ENCODE measurements around the gene ENTR1. TPM values are rescaled to one million over a fixed set of nuclear protein-coding genes. Genes with fewer than 3 reads are reported as not detected.
"Not testable (repeated sequence)": the region's sequence is repeated elsewhere in the genome, so short reads cannot be mapped to it uniquely, and the experiment has no call there.

The ENTR1 gene
- total and polyA plus RNA-seq, 2 donors: 26.7 to 60.3 TPM

GRCh38 chr9:136425367-136425766, 15.0 kb upstream of the ENTR1 start:
- not testable (repeated sequence) for H3K9me3 ChIP-seq (ENCODE audit: control insufficient read depth in 2 of 2, insufficient read depth in 1 of 2, low read length in 1 of 2); H3K4me3 ChIP-seq (ENCODE audit: low read length in 2 of 2); DNase-seq (ENCODE audit: low read depth in 6 of 9, low spot score in 9 of 9); H3K4me1 ChIP-seq (ENCODE audit: control insufficient read depth in 2 of 2, insufficient read depth in 2 of 2, low read length in 2 of 2); H3K27me3 ChIP-seq (ENCODE audit: control insufficient read depth in 2 of 2, insufficient read depth in 1 of 2, low read length in 1 of 2); H3K27ac ChIP-seq (ENCODE audit: low read depth in 1 of 2, low read length in 1 of 2)
- H3K36me3 ChIP-seq (ENCODE audit: control insufficient read depth in 2 of 2, insufficient read depth in 2 of 2, low read length in 1 of 2): peaks cover 58 to 64% of the 10 kb centered on the region in 2 donors
- WGBS: 96% methylated on average over 7 of the region's 7 CpGs

DNA sequence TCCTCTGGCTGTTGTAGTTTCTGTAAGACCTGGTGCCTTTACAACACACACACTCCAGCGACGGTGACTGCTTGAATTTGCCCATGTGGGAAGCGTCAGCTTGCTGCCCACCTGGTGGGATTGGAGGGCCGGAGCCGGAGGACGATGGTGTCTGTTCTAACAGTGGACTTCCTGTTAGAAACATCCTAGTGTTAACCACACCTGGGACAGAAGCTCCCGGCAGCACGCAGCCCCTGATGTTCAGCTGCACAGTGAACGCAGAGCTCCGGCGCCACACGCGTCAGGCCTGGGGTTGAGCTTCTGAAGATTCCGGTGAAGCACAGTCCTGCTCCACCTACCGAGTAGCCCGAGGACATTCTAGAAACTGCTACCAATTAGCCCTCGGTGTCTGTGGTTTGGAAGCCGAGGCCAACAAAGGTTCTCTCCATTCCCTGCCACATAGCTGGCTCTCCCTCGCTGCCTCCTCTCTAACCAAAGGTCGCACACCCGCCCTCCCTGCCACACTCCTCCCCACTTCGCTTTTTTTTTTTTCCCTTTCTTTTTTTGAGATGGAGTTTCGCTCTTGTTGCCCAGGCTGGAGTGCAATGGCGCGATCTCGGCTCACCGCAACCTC, 14.4 kb upstream of the ENTR1 start:
- no peak overlapping the region for H3K4me3 ChIP-seq (ENCODE audit: low read length in 2 of 2)
- H3K4me1 ChIP-seq (ENCODE audit: control insufficient read depth in 2 of 2, insufficient read depth in 2 of 2, low read length in 2 of 2): no peaks in the 10 kb centered on the region
- H3K27me3 ChIP-seq (ENCODE audit: control insufficient read depth in 2 of 2, insufficient read depth in 1 of 2, low read length in 1 of 2): no peaks in the 10 kb centered on the region
- H3K36me3 ChIP-seq (ENCODE audit: control insufficient read depth in 2 of 2, insufficient read depth in 2 of 2, low read length in 1 of 2): peaks cover 58 to 59% of the 10 kb centered on the region in 2 donors
- no peak for DNase-seq (ENCODE audit: low read depth in 6 of 9, low spot score in 9 of 9)
- WGBS: 97% methylated on average over 27 of the region's 27 CpGs
- H3K9me3 ChIP-seq (ENCODE audit: control insufficient read depth in 2 of 2, insufficient read depth in 1 of 2, low read length in 1 of 2): no peaks in the 10 kb centered on the region
- H3K27ac ChIP-seq (ENCODE audit: low read depth in 1 of 2, low read length in 1 of 2): no peak overlapping the region

- Histone ChIP-seq H3K27ac (ENCODE audit: low read depth in 1 of 2, low read length in 1 of 2) (no peak overlapping the region), H3K4me3 (ENCODE audit: low read length in 2 of 2) (no peak overlapping the region), H3K4me1 (ENCODE audit: control insufficient read depth in 2 of 2, insufficient read depth in 2 of 2, low read length in 2 of 2) (no peaks in the 10 kb centered on the region), H3K36me3 (ENCODE audit: control insufficient read depth in 2 of 2, insufficient read depth in 2 of 2, low read length in 1 of 2) (peaks cover 58 to 59% of the 10 kb centered on the region in 2 donors), H3K27me3 (ENCODE audit: control insufficient read depth in 2 of 2, insufficient read depth in 1 of 2, low read length in 1 of 2) (no peaks in the 10 kb centered on the region), H3K9me3 (ENCODE audit: control insufficient read depth in 2 of 2, insufficient read depth in 1 of 2, low read length in 1 of 2) (no peaks in the 10 kb centered on the region)
- no peak for DNase-seq (ENCODE audit: low read depth in 6 of 9, low spot score in 9 of 9)
- WGBS: 98% methylated on average over 43 of the region's 43 CpGs
Measured at GRCh38 chr9:136423432-136424146, 13.2 kb upstream of the ENTR1 start.

DNA sequence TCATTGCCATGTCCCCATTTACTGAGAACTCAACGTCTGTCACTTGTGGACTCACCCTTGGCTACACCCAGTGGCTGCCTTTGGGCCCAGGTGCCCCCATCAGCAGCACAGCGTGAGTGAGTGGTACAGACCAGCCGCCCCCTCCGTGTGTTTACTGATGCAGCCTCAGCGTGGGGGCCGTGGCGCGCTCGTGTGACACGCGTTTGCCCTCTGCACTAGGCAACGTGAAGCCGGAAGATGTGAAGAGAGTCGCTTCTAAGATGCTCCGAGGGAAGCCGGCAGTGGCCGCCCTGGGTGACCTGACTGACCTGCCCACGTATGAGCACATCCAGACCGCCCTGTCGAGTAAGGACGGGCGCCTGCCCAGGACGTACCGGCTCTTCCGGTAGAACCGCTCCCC, 12.5 kb upstream of the ENTR1 start:
- 98% methylated on average over 26 of the region's 26 CpGs for WGBS
- peaks cover 65% of the 10 kb centered on the region in 2 donors for H3K36me3 ChIP-seq (ENCODE audit: control insufficient read depth in 2 of 2, insufficient read depth in 2 of 2, low read length in 1 of 2)
- DNase-seq (ENCODE audit: low read depth in 6 of 9, low spot score in 9 of 9): no peak
- H3K4me3 ChIP-seq (ENCODE audit: low read length in 2 of 2): no peak overlapping the region
- H3K9me3 ChIP-seq (ENCODE audit: control insufficient read depth in 2 of 2, insufficient read depth in 1 of 2, low read length in 1 of 2): no peaks in the 10 kb centered on the region
- no peaks in the 10 kb centered on the region for H3K4me1 ChIP-seq (ENCODE audit: control insufficient read depth in 2 of 2, insufficient read depth in 2 of 2, low read length in 2 of 2)
- H3K27me3 ChIP-seq (ENCODE audit: control insufficient read depth in 2 of 2, insufficient read depth in 1 of 2, low read length in 1 of 2): no peaks in the 10 kb centered on the region
- H3K27ac ChIP-seq (ENCODE audit: low read depth in 1 of 2, low read length in 1 of 2): no peak overlapping the region

DNA sequence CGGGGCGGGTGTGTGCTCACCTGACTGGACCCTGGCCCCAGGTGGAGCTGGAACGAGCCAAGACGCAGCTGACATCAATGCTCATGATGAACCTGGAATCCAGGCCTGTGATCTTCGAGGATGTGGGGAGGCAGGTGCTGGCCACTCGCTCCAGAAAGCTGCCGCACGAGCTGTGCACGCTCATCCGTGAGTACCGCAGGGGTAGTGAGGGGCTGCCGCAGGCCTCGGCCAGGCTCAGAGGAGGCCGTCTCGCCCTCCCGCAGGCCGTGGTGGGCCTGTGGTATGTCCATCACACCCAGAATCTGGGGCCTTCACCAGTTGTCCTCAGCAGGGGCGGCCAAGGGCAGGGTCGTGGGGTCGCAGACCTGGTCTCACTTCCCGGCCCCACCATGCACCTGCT, 11.4 kb upstream of the ENTR1 start:
- no peak overlapping the region for H3K4me3 ChIP-seq (ENCODE audit: low read length in 2 of 2)
- H3K9me3 ChIP-seq (ENCODE audit: control insufficient read depth in 2 of 2, insufficient read depth in 1 of 2, low read length in 1 of 2): no peaks in the 10 kb centered on the region
- 97% methylated on average over 21 of the region's 21 CpGs for WGBS
- no peaks in the 10 kb centered on the region for H3K27me3 ChIP-seq (ENCODE audit: control insufficient read depth in 2 of 2, insufficient read depth in 1 of 2, low read length in 1 of 2)
- H3K4me1 ChIP-seq (ENCODE audit: control insufficient read depth in 2 of 2, insufficient read depth in 2 of 2, low read length in 2 of 2): no peaks in the 10 kb centered on the region
- no peak overlapping the region for H3K27ac ChIP-seq (ENCODE audit: low read depth in 1 of 2, low read length in 1 of 2)
- H3K36me3 ChIP-seq (ENCODE audit: control insufficient read depth in 2 of 2, insufficient read depth in 2 of 2, low read length in 1 of 2): peaks cover 71 to 75% of the 10 kb centered on the region in 2 donors
- DNase-seq (ENCODE audit: low read depth in 6 of 9, low spot score in 9 of 9): no peak

DNA sequence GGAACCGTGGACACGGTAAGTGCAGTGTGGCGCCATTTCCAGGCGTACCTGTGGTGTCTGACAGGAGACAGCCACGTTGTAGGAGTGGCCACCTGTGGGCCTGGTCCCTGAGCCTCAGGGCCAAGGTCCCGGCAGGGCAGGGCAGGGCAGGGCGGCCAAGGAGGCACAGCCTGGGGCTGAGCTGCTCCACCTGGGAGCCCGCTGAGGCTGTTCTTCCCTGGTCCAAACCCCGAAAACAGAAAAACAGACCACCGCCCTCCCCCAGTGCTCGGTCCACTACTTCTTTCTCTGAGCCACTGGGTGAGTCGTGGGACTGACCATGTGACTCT, 8.6 kb upstream of the ENTR1 start:
- Histone ChIP-seq H3K4me3 (ENCODE audit: low read length in 2 of 2) (no peak overlapping the region), H3K27ac (ENCODE audit: low read depth in 1 of 2, low read length in 1 of 2) (no peak overlapping the region), H3K36me3 (ENCODE audit: control insufficient read depth in 2 of 2, insufficient read depth in 2 of 2, low read length in 1 of 2) (peaks cover 86 to 87% of the 10 kb centered on the region in 2 donors), H3K9me3 (ENCODE audit: control insufficient read depth in 2 of 2, insufficient read depth in 1 of 2, low read length in 1 of 2) (no peaks in the 10 kb centered on the region), H3K27me3 (ENCODE audit: control insufficient read depth in 2 of 2, insufficient read depth in 1 of 2, low read length in 1 of 2) (no peaks in the 10 kb centered on the region), H3K4me1 (ENCODE audit: control insufficient read depth in 2 of 2, insufficient read depth in 2 of 2, low read length in 2 of 2) (no peaks in the 10 kb centered on the region)
- no peak for DNase-seq (ENCODE audit: low read depth in 6 of 9, low spot score in 9 of 9)
- 98% methylated on average over 12 of the region's 12 CpGs for WGBS

GRCh38 chr9:136418182-136419091, 8.0 kb upstream of the ENTR1 start:
- no peaks in the 10 kb centered on the region for H3K9me3 ChIP-seq (ENCODE audit: control insufficient read depth in 2 of 2, insufficient read depth in 1 of 2, low read length in 1 of 2)
- no peak for DNase-seq (ENCODE audit: low read depth in 6 of 9, low spot score in 9 of 9)
- WGBS: 98% methylated on average over 48 of the region's 48 CpGs
- H3K4me1 ChIP-seq (ENCODE audit: control insufficient read depth in 2 of 2, insufficient read depth in 2 of 2, low read length in 2 of 2): no peaks in the 10 kb centered on the region
- no peak overlapping the region for H3K4me3 ChIP-seq (ENCODE audit: low read length in 2 of 2)
- H3K27ac ChIP-seq (ENCODE audit: low read depth in 1 of 2, low read length in 1 of 2): no peak overlapping the region
- peaks cover 85 to 87% of the 10 kb centered on the region in 2 donors for H3K36me3 ChIP-seq (ENCODE audit: control insufficient read depth in 2 of 2, insufficient read depth in 2 of 2, low read length in 1 of 2)
- no peaks in the 10 kb centered on the region for H3K27me3 ChIP-seq (ENCODE audit: control insufficient read depth in 2 of 2, insufficient read depth in 1 of 2, low read length in 1 of 2)

DNA sequence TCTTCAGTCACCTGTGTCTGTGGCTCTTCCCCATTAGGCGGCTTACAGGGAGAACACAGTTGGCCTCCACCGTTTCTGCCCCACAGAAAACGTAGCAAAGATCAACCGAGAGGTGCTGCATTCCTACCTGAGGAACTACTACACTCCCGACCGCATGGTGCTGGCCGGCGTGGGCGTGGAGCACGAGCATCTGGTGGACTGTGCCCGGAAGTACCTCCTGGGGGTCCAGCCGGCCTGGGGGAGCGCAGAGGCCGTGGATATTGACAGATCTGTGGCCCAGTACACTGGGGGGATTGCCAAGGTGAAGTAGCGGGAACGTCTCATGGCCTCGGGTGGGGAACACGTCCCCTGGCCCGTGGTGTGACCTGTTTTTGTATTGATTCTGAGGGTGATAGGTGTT, 6.5 kb upstream of the ENTR1 start:
- Histone ChIP-seq H3K27ac (ENCODE audit: low read depth in 1 of 2, low read length in 1 of 2) (no peak overlapping the region), H3K9me3 (ENCODE audit: control insufficient read depth in 2 of 2, insufficient read depth in 1 of 2, low read length in 1 of 2) (no peaks in the 10 kb centered on the region), H3K36me3 (ENCODE audit: control insufficient read depth in 2 of 2, insufficient read depth in 2 of 2, low read length in 1 of 2) (peaks cover 76 to 80% of the 10 kb centered on the region in 2 donors), H3K27me3 (ENCODE audit: control insufficient read depth in 2 of 2, insufficient read depth in 1 of 2, low read length in 1 of 2) (no peaks in the 10 kb centered on the region), H3K4me1 (ENCODE audit: control insufficient read depth in 2 of 2, insufficient read depth in 2 of 2, low read length in 2 of 2) (peaks cover 0 to under 1% of the 10 kb centered on the region in 2 donors), H3K4me3 (ENCODE audit: low read length in 2 of 2) (no peak overlapping the region)
- DNase-seq (ENCODE audit: low read depth in 6 of 9, low spot score in 9 of 9): no peak
- WGBS: 97% methylated on average over 19 of the region's 19 CpGs

DNA sequence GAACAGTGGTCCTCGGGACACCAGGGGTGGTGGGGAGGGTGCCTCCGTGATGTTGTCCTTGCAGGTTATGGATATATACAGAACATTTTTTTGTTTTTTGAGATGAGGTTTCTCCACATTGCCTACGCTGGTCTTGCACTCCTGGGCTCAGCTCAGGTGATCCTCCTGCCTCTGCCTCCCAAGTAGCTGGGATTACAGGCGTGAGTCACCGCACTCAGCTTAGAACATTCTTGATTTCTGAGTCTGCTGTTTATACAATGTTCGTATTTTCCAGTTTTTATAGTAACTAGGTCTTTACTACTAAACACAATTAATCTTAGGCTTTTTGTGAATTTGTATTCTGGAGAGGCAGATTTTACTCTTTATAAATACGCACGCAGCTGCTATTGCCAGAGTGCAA, 6.0 kb upstream of the ENTR1 start:
- no peaks in the 10 kb centered on the region for H3K27me3 ChIP-seq (ENCODE audit: control insufficient read depth in 2 of 2, insufficient read depth in 1 of 2, low read length in 1 of 2)
- no peak overlapping the region for H3K4me3 ChIP-seq (ENCODE audit: low read length in 2 of 2)
- H3K27ac ChIP-seq (ENCODE audit: low read depth in 1 of 2, low read length in 1 of 2): no peak overlapping the region
- peaks cover 2 to 5% of the 10 kb centered on the region in 2 donors for H3K4me1 ChIP-seq (ENCODE audit: control insufficient read depth in 2 of 2, insufficient read depth in 2 of 2, low read length in 2 of 2)
- peaks cover 71 to 76% of the 10 kb centered on the region in 2 donors for H3K36me3 ChIP-seq (ENCODE audit: control insufficient read depth in 2 of 2, insufficient read depth in 2 of 2, low read length in 1 of 2)
- H3K9me3 ChIP-seq (ENCODE audit: control insufficient read depth in 2 of 2, insufficient read depth in 1 of 2, low read length in 1 of 2): no peaks in the 10 kb centered on the region
- no peak for DNase-seq (ENCODE audit: low read depth in 6 of 9, low spot score in 9 of 9)
- whole genome bisulfite sequencing: 98% methylated on average over 8 of the region's 8 CpGs
